ENCODE data around the gene MADD. TPM values are rescaled to one million over a fixed set of nuclear protein-coding genes. Genes with fewer than 3 reads are reported as not detected.

Gene MADD
- total and polyA plus RNA-seq, 10 of the 15 experiments (the other 5 are each of a cell fraction or from before 2014, with no cell fraction given), result 0.47 to 35.4 (median 17.6) TPM

DNA sequence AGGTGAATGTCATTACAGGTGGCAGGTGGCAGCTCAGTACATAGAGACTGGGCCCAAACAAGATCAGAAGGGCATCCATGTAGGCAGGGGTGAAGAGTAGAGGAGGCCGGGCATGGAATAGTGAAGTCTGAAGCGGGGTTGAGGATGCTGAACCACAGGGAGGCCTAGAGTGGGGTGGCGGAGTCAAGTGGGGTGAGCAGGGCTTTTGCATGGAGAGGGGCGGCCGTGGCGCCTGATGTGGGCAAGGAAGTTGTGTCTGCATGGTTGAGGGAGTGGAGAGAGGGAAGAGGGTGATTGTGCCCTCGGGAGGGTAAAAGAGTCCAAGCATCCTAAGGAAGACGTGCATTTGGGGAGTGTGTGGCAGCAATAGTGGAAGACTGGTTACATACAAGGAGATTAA lies 40.8 kb upstream of the MADD start:
- ChIA-PET RAD21 (ENCODE audit: unreplicated experiment) (interaction anchor here (0.6 kb wide), 1 partner anchor 587 kb away, joined by 3 read pairs; no protein-coding TSS in a partner anchor), CTCF (interaction anchor here (1.1 kb wide), 1 partner anchor 51 kb away, joined by 3 read pairs; no protein-coding TSS in a partner anchor), POLR2A (interaction anchor here (0.7 kb wide), 2 partner anchors 16 to 268 kb away, joined by 3 to 4 read pairs; no protein-coding TSS in a partner anchor), SMC1A (ENCODE audit: uncharacterized antibody, unreplicated experiment) (interaction anchor here (1.3 kb wide), 1 partner anchor 14 kb away, joined by 4 read pairs; the partner anchor contains the start of gene DDB2)
- Histone ChIP-seq H3K9ac (ENCODE audit: control insufficient read depth, insufficient read depth, low read length) (no peak overlapping the region), H3K4me1 (ENCODE audit: control insufficient read depth, insufficient read depth, low read length) (peaks cover 10% of the 10 kb centered on the region), H2AFZ (ENCODE audit: control insufficient read depth, low read depth, low read length) (no peak overlapping the region), H3K36me3 (ENCODE audit: control insufficient read depth in 2 of 2, insufficient read depth in 2 of 2, low read length in 1 of 2) (peaks cover 1 to 13% of the 10 kb centered on the region in 2 experiments; a peak in 3 of 4 replicates), H3K4me3 (no peak overlapping the region), H4K20me1 (ENCODE audit: control insufficient read depth, insufficient read depth) (no peaks in the 10 kb centered on the region), H3K27ac (ENCODE audit: control insufficient read depth, insufficient read depth) (no peak overlapping the region), H3K4me2 (ENCODE audit: control insufficient read depth, insufficient read depth) (no peak overlapping the region), H3K27me3 (replicated peaks in 1 of 2; ENCODE audit: control insufficient read depth in 2 of 2, insufficient read depth in 2 of 2, low read length in 1 of 2) (no peaks in the 10 kb centered on the region), H3K9me3 (replicated peaks; ENCODE audit: control insufficient read depth, insufficient read depth, low read length) (no peaks in the 10 kb centered on the region), H3K79me2 (ENCODE audit: control insufficient read depth, insufficient read depth, low read length) (peaks cover 8% of the 10 kb centered on the region)
- ATAC-seq (no peak), DNase-seq (ENCODE audit: low read depth, low spot score) (no peak), FAIRE-seq (no peak)
- TF ChIP-seq CHD4 (IDR thresholded peaks at IDR 0.05) (no peak), ATF7 (IDR thresholded peaks at IDR 0.05; ENCODE audit: low read depth) (no peak), SP1 (IDR thresholded peaks at IDR 0.05; ENCODE audit: low read depth, low read length) (no peak), POLR2A (IDR thresholded peaks at IDR 0.05; ENCODE audit: low read depth, low read length) (0 out of 2 replicates have a peak, but pooled peaks have one; percentile 35), BRCA1 (IDR thresholded peaks at IDR 0.05; ENCODE audit: low read depth, low read length) (no peak), NFYB (IDR thresholded peaks at IDR 0.05; ENCODE audit: insufficient read depth, low read depth, low read length) (no peak)
- BruUV-seq (replicated peaks), result no TSS peak
- WGBS (ENCODE audit: insufficient coverage, insufficient replicate concordance, low lambda C conversion rate, missing lambda C conversion rate), result 97% methylated on average over 8 of the region's 8 CpGs
- intact Hi-C loops (cut with micrococcal nuclease; ENCODE audit: unreplicated experiment), result no loop called here
- in situ Hi-C loops (cut with MboI), result no loop called here

DNA sequence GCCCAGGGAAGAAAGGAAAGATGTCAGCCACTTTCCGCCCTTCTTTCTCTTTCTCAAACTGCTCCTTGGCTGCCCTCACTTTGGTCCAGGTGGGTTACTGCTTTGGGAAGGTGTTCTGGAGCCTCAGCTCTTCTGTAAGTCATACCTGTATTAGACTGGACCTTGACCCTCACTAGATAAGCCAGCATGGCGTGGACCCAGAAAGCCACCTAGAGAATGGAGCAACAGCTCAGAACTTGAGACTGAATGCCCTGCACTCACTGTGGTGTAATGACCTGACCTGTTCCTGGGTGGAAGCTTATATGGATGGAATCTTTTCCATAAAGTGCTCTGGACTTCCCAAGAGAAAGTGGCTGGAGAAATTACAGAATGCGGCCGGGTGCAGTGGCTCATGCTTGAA lies 36.9 kb upstream of the MADD start:
- RAD21 ChIA-PET (ENCODE audit: unreplicated experiment), result no interaction called here
- no peaks in the 10 kb centered on the region for H4K20me1 ChIP-seq (ENCODE audit: control insufficient read depth, insufficient read depth)
- in situ Hi-C loops (cut with MboI) (no loop called here), intact Hi-C loops (cut with micrococcal nuclease; ENCODE audit: unreplicated experiment) (no loop called here)
- POLR2A ChIA-PET, result interaction anchor here (1.1 to 1.7 kb wide), 3 partner anchors 15 to 28 kb away, joined by 3 to 4 read pairs (median 3); no protein-coding TSS in a partner anchor
- no peak overlapping the region for H3K9ac ChIP-seq (ENCODE audit: control insufficient read depth, insufficient read depth, low read length)
- H3K27me3 ChIP-seq (replicated peaks in 1 of 2; ENCODE audit: control insufficient read depth in 2 of 2, insufficient read depth in 2 of 2, low read length in 1 of 2), result no peaks in the 10 kb centered on the region
- no TSS peak for BruUV-seq (replicated peaks)
- DNase-seq (ENCODE audit: low read depth, low spot score), result no peak
- H3K4me1 ChIP-seq (ENCODE audit: control insufficient read depth, insufficient read depth, low read length), result no peaks in the 10 kb centered on the region
- no peaks in the 10 kb centered on the region for H3K9me3 ChIP-seq (replicated peaks; ENCODE audit: control insufficient read depth, insufficient read depth, low read length)
- CTCF ChIA-PET, result interaction anchor here (1.0 to 5.8 kb wide), 5 partner anchors 15 to 174 kb away, joined by 3 to 22 read pairs (median 6); partner anchors contain the start of genes ACP2 and DDB2
- H3K79me2 ChIP-seq (ENCODE audit: control insufficient read depth, insufficient read depth, low read length), result no peaks in the 10 kb centered on the region; the same call in 1 of the 2 replicates
- no peak overlapping the region for H3K4me3 ChIP-seq
- H3K27ac ChIP-seq (ENCODE audit: control insufficient read depth, insufficient read depth), result no peak overlapping the region
- peaks cover 11 to 21% of the 10 kb centered on the region in 2 experiments for H3K36me3 ChIP-seq (ENCODE audit: control insufficient read depth in 2 of 2, insufficient read depth in 2 of 2, low read length in 1 of 2)
- SMC1A ChIA-PET (ENCODE audit: uncharacterized antibody, unreplicated experiment), result interaction anchor here (0.9 to 1.6 kb wide), 6 partner anchors 9 to 179 kb away, joined by 3 to 5 read pairs (median 3); partner anchors contain the start of gene ACP2
- FAIRE-seq, result no peak
- no peak overlapping the region for H2AFZ ChIP-seq (ENCODE audit: control insufficient read depth, low read depth, low read length)
- H3K4me2 ChIP-seq (ENCODE audit: control insufficient read depth, insufficient read depth), result no peak overlapping the region
- no peak for ATAC-seq
- WGBS (ENCODE audit: insufficient coverage, insufficient replicate concordance, low lambda C conversion rate, missing lambda C conversion rate), result 100% methylated on average over 4 of the region's 4 CpGs
- TF ChIP-seq PAX5 (IDR thresholded peaks at IDR 0.05; ENCODE audit: borderline replicate concordance, low read depth, low read length) (no peak), WRNIP1 (IDR thresholded peaks at IDR 0.05; ENCODE audit: borderline replicate concordance, low read depth, low read length) (no peak), GABPA (IDR thresholded peaks at IDR 0.05; ENCODE audit: low read depth) (no peak), CBX5 (IDR thresholded peaks at IDR 0.05; ENCODE audit: low read depth) (no peak), RFX5 (IDR thresholded peaks at IDR 0.05; ENCODE audit: low read depth, low read length) (no peak), EGR1 (IDR thresholded peaks at IDR 0.05; ENCODE audit: borderline replicate concordance in 1 of 2, low read depth in 2 of 2, low read length in 2 of 2) (no peak), ESRRA (IDR thresholded peaks at IDR 0.05; ENCODE audit: low read length) (no peak), NR2F1 (conservative IDR thresholded peaks at IDR 0.05) (no peak)
- TF ChIP-seq, protein P1, sequence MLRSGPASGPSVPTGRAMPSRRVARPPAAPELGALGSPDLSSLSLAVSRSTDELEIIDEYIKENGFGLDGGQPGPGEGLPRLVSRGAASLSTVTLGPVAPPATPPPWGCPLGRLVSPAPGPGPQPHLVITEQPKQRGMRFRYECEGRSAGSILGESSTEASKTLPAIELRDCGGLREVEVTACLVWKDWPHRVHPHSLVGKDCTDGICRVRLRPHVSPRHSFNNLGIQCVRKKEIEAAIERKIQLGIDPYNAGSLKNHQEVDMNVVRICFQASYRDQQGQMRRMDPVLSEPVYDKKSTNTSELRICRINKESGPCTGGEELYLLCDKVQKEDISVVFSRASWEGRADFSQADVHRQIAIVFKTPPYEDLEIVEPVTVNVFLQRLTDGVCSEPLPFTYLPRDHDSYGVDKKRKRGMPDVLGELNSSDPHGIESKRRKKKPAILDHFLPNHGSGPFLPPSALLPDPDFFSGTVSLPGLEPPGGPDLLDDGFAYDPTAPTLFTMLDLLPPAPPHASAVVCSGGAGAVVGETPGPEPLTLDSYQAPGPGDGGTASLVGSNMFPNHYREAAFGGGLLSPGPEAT (IDR thresholded peaks at IDR 0.05; ENCODE audit: low read depth), result no peak
- TF ChIP-seq, protein P2, sequence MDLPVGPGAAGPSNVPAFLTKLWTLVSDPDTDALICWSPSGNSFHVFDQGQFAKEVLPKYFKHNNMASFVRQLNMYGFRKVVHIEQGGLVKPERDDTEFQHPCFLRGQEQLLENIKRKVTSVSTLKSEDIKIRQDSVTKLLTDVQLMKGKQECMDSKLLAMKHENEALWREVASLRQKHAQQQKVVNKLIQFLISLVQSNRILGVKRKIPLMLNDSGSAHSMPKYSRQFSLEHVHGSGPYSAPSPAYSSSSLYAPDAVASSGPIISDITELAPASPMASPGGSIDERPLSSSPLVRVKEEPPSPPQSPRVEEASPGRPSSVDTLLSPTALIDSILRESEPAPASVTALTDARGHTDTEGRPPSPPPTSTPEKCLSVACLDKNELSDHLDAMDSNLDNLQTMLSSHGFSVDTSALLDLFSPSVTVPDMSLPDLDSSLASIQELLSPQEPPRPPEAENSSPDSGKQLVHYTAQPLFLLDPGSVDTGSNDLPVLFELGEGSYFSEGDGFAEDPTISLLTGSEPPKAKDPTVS (IDR thresholded peaks at IDR 0.05; ENCODE audit: low read depth, low read length), result no peak

Measured in GM12878 (cell line).